Adrenal gland (tissue), 12 donors: ENCODE results near the gene SEMA3F. TPM values are rescaled to one million over a fixed set of nuclear protein-coding genes. Genes with fewer than 3 reads are reported as not detected.
A peak's percentile ranks its signal among the peaks of the same experiment; 100 is the strongest.

Experiments used
- DNase-seq, 7 donors: peaks; one replicate each; pipeline ENCODE4 v3.0.0-alpha.2; 2019 to 2020
- H3K27ac ChIP-seq, 5 donors: fragments of 200-600 bp; sonication (generic) in 4 of 5; 1 replicate in 3 of 5; 2 replicates in 2 of 5; pipeline versions ENCODE4 v1.5.1 to v1.8.0; 2016 to 2020; ENCODE audit warnings: mild to moderate bottlenecking in 1 of 5
- H3K27me3 ChIP-seq: fragments of 200-600 bp; 2 replicates; pipeline ENCODE4 v1.8.0; 2021
- H3K36me3 ChIP-seq, 2 donors: fragments of 200-600 bp; replicated peaks in 1 of 2; 1 replicate in 1 of 2; 2 replicates in 1 of 2; pipeline versions ENCODE4 v1.5.1 to v1.8.0; 2018 to 2022
- H3K4me1 ChIP-seq, 2 donors: fragments of 200-600 bp; replicated peaks in 1 of 2; 1 replicate in 1 of 2; 2 replicates in 1 of 2; pipeline versions ENCODE4 v1.5.1 to v1.8.0; 2018 to 2021
- H3K4me3 ChIP-seq, 4 donors: fragments of 200-600 bp; sonication (generic) in 3 of 4; one replicate each; pipeline ENCODE4 v1.5.1; 2016 to 2018
- H3K9me3 ChIP-seq, 3 donors: fragments of 200-600 bp; sonication (generic) in 1 of 3; replicated peaks in 1 of 3; 1 replicate in 2 of 3; 2 replicates in 1 of 3; pipeline versions ENCODE4 v1.5.1 to v1.8.0; 2016 to 2021
- CTCF ChIP-seq, 6 experiments: fragments of 450-650 bp in 4 of 6; fragments of 200-600 bp in 2 of 6; sonication (generic) in 1 of 6; IDR thresholded peaks; 1 replicate in 5 of 6; 2 replicates in 1 of 6; pipeline versions ENCODE4 v1.5.1 to v1.8.0; 2016 to 2021; ENCODE audit warnings: antibody characterized with exemption in 6 of 6, mild to moderate bottlenecking in 2 of 6, moderate library complexity in 1 of 6
- POLR2A ChIP-seq, 2 donors: fragments of 450-650 bp; IDR thresholded peaks; one replicate each; pipeline ENCODE4 v1.6.1; 2017; ENCODE audit warnings: antibody characterized with exemption in 2 of 2, mild to moderate bottlenecking in 2 of 2, moderate library complexity in 1 of 2
- WGBS, 4 donors: extraction: QIAGEN DNeasy Blood & Tissue Kit in 2 of 4; methylation state at CpG; one replicate each; pipeline versions ENCODE4 v1.1.5 to v1.1.7; 2013 to 2017; 5-methylcytosine and 5-hydroxymethylcytosine counted together
- intact Hi-C, 2 donors: fragments of 100-400 bp; cut with DNase I; formaldehyde crosslinking; loops; one replicate each; pipeline versions ENCODE4 v1.14.1 to v1.15.0; 2022 to 2023
- polyA plus RNA-seq, 3 donors: library from polyadenylated mRNA; stranded (reverse); fragments of 200-250 nt in 2 of 3; fragments of 350-450 nt in 1 of 3; fragmentation: Illumina TruSeq in 1 of 3; extraction: RNeasy Lipid Tissue Mini Kit (QIAGEN cat#74804) in 1 of 3; gene quantifications; one replicate each; pipeline ENCODE4 v1.2.3, GENCODE V29; 2013 to 2014
- total RNA-seq, 9 donors: library from RNA; depleted of rRNA in 4 of 9; stranded (reverse); fragments of >200 nt in 4 of 9; fragments of 120-200 nt in 1 of 9; fragmentation: NEBNext Ultra II Directional in 1 of 9; extraction: Animal tissue kit (Norgen Biotek cat#: 25700) in 1 of 9; gene quantifications; one replicate each; pipeline versions ENCODE4 v1.1.0 to v1.2.4, GENCODE V29; 2013 to 2023
- donor health status: healthy with polysubstance abuse.
- donor health status: Bipolar disorder and iron deficiency.
- donor health status: DM: yes; HTN: yes; CAD: no.
- donor health status: DM: no; HTN: no; CAD: no.
- donor health status: DM: no; HTN: no; CAD: no.
- donor health status: DM: yes; HTN: yes; CAD: no.

SEMA3F gene
- total and polyA plus RNA-seq, 12 donors: 1.6 to 21.1 (median 13.6) TPM

GRCh38 chr3:50192124-50192523 is 37.0 kb downstream of the SEMA3F start:
- peaks cover 25% of the 10 kb centered on the region for H3K27me3 ChIP-seq
- no peaks in the 10 kb centered on the region for H3K36me3 ChIP-seq
- H3K4me1 ChIP-seq: peaks cover 0 to 7% of the 10 kb centered on the region in 2 donors
- WGBS, 4 donors: 67 to 77% (median 73%) methylated on average over 4 to 8 of the region's 8 CpGs
- H3K4me3 ChIP-seq: no peak overlapping the region
- H3K9me3 ChIP-seq: no peaks in the 10 kb centered on the region
- intact Hi-C loops: loop anchor here (2.0 to 5.0 kb wide), 4 partner anchors 33 to 85 kb away; partner anchors contain the start of gene LSMEM2 (in 1 of the 2)
- no peak overlapping the region for H3K27ac ChIP-seq
- no peak for TF ChIP-seq POLR2A (IDR thresholded peaks at IDR 0.05)
- no peak for TF ChIP-seq CTCF (IDR thresholded peaks at IDR 0.05)
- DNase-seq: no peak

- H3K4me1 ChIP-seq: peaks cover 0 to 7% of the 10 kb centered on the region in 2 donors
- intact Hi-C loops: loop anchor here (2.0 to 5.0 kb wide), 4 partner anchors 32 to 85 kb away; partner anchors contain the start of gene LSMEM2 (in 1 of the 2)
- no peak overlapping the region for H3K27ac ChIP-seq
- H3K9me3 ChIP-seq: no peaks in the 10 kb centered on the region
- TF ChIP-seq CTCF (IDR thresholded peaks at IDR 0.05) (peak; percentile 82 to 91 (median 90)), POLR2A (IDR thresholded peaks at IDR 0.05) (no peak)
- peak; percentile 45 to 89 (median 71) for DNase-seq
- H3K36me3 ChIP-seq: no peaks in the 10 kb centered on the region
- H3K4me3 ChIP-seq: no peak overlapping the region
- H3K27me3 ChIP-seq: peaks cover 25% of the 10 kb centered on the region
- 2 to 10% (median 8%) methylated on average over 12 to 21 of the region's 21 CpGs; no CpG with 5 or more reads in 1 of the 4 donors for WGBS, 4 donors
Observed at GRCh38 chr3:50192689-50193141, 37.6 kb downstream of the SEMA3F start.

GRCh38 chr3:50193286-50193685 is 38.2 kb downstream of the SEMA3F start:
- Histone ChIP-seq H3K9me3 (no peaks in the 10 kb centered on the region), H3K27ac (no peak overlapping the region), H3K4me1 (peaks cover 0 to 7% of the 10 kb centered on the region in 2 donors), H3K4me3 (no peak overlapping the region), H3K27me3 (peaks cover 31% of the 10 kb centered on the region), H3K36me3 (no peaks in the 10 kb centered on the region)
- intact Hi-C loops: loop anchor here (2.0 to 5.0 kb wide), 4 partner anchors 32 to 84 kb away; partner anchors contain the start of gene LSMEM2 (in 1 of the 2)
- 28 to 48% (median 38%) methylated on average over 7 to 36 of the region's 36 CpGs for WGBS, 4 donors
- no peak for DNase-seq
- TF ChIP-seq POLR2A (IDR thresholded peaks at IDR 0.05) (no peak), CTCF (IDR thresholded peaks at IDR 0.05) (no peak)

GRCh38 chr3:50193746-50194127 is 38.6 kb downstream of the SEMA3F start:
- intact Hi-C loops: loop anchor here (2.0 to 5.0 kb wide), 4 partner anchors 31 to 84 kb away; partner anchors contain the start of gene LSMEM2 (in 1 of the 2)
- Histone ChIP-seq H3K27ac (no peak overlapping the region), H3K4me3 (no peak overlapping the region), H3K9me3 (no peaks in the 10 kb centered on the region), H3K27me3 (peaks cover 34% of the 10 kb centered on the region), H3K4me1 (peaks cover 0 to 7% of the 10 kb centered on the region in 2 donors), H3K36me3 (no peaks in the 10 kb centered on the region)
- 24 to 25% methylated on average over 34 of the region's 34 CpGs; no CpG with 5 or more reads in 2 of the 4 donors for WGBS, 4 donors
- no peak for DNase-seq
- TF ChIP-seq POLR2A (IDR thresholded peaks at IDR 0.05) (no peak), CTCF (IDR thresholded peaks at IDR 0.05) (no peak)
